GM23338 (cell line): ENCODE data around the gene STIM1. TPM values are rescaled to one million over a fixed set of nuclear protein-coding genes. Genes with fewer than 3 reads are reported as not detected.

Experiments
- ATAC-seq: fragments of 200-7000 bp; cut with Tn5 transposase; 3 replicates; pipeline ENCODE4 v1.9.1; 2020
- DNase-seq: peaks from one replicate; pipeline ENCODE4 v3.0.0-alpha.2; 2015; ENCODE audit warnings: low spot score
- H2AFZ ChIP-seq: fragments of 200-600 bp; sonication (generic); 2 replicates; pipeline ENCODE4 v1.8.0; 2016; ENCODE audit warnings: antibody characterized with exemption, mild to moderate bottlenecking, moderate library complexity
- H3F3A ChIP-seq: fragments of 200-600 bp; sonication (generic); replicated peaks from 2 replicates; pipeline ENCODE4 v1.8.0; 2017; ENCODE audit warnings: antibody characterized with exemption, mixed run types, low read depth
- H3K27ac ChIP-seq: fragments of 200-600 bp; sonication (generic); 2 replicates; pipeline ENCODE4 v1.6.1; 2016; ENCODE audit warnings: low read depth
- H3K27me3 ChIP-seq: fragments of 200-600 bp; sonication (generic); 2 replicates; pipeline ENCODE4 v1.8.0; 2016; ENCODE audit warnings: mild to moderate bottlenecking, mixed run types, moderate library complexity; ENCODE audit not compliant: insufficient read depth
- H3K36me3 ChIP-seq: fragments of 200-600 bp; sonication (generic); 2 replicates; pipeline ENCODE4 v1.8.0; 2016; ENCODE audit warnings: mild to moderate bottlenecking; ENCODE audit not compliant: insufficient read depth
- H3K4me1 ChIP-seq: fragments of 200-600 bp; sonication (generic); 2 replicates; pipeline ENCODE4 v1.8.0; 2016; ENCODE audit warnings: mild to moderate bottlenecking, moderate library complexity; ENCODE audit not compliant: insufficient read depth
- H3K4me2 ChIP-seq: fragments of 200-600 bp; sonication (generic); 2 replicates; pipeline ENCODE4 v1.7.1; 2017; ENCODE audit warnings: mixed run types
- H3K4me3 ChIP-seq: fragments of 200-600 bp; sonication (generic); 2 replicates; pipeline ENCODE4 v1.6.1; 2016; ENCODE audit warnings: mixed run types
- H3K79me2 ChIP-seq: fragments of 200-600 bp; sonication (generic); replicated peaks from 2 replicates; pipeline ENCODE4 v1.8.0; 2017; ENCODE audit warnings: mild to moderate bottlenecking; ENCODE audit not compliant: insufficient read depth
- H3K9me2 ChIP-seq: fragments of 200-600 bp; sonication (generic); 2 replicates; pipeline ENCODE4 v1.8.0; 2017; ENCODE audit not compliant: insufficient read depth
- H4K20me1 ChIP-seq: fragments of 200-600 bp; sonication (generic); replicated peaks from 2 replicates; pipeline ENCODE4 v1.8.0; 2017; ENCODE audit warnings: mild to moderate bottlenecking; ENCODE audit not compliant: insufficient read depth
- H3K27ac Mint-ChIP-seq: 2 replicates; pipeline ENCODE4 v1.8.0; 2020; ENCODE audit warnings: inconsistent platforms, mild to moderate bottlenecking, moderate library complexity, mixed read lengths
- H3K27me3 Mint-ChIP-seq: 3 replicates; pipeline ENCODE4 v1.8.0; 2022; ENCODE audit warnings: low read depth, mild to moderate bottlenecking, moderate library complexity, mixed read lengths, inconsistent platforms; ENCODE audit not compliant: insufficient read depth, poor library complexity
- H3K36me3 Mint-ChIP-seq: 3 replicates; pipeline ENCODE4 v1.8.0; 2021; ENCODE audit warnings: low read depth, mild to moderate bottlenecking, inconsistent platforms, moderate library complexity, mixed read lengths
- H3K4me1 Mint-ChIP-seq: 3 replicates; pipeline ENCODE4 v1.8.0; 2020; ENCODE audit warnings: mild to moderate bottlenecking, inconsistent platforms, mixed read lengths
- H3K4me3 Mint-ChIP-seq: 3 replicates; pipeline ENCODE4 v1.8.0; 2021; ENCODE audit warnings: moderate library complexity, mild to moderate bottlenecking, inconsistent platforms, mixed read lengths
- H3K9me3 Mint-ChIP-seq: 3 replicates; pipeline ENCODE4 v1.8.0; 2020; ENCODE audit warnings: moderate library complexity, mild to moderate bottlenecking, inconsistent platforms, mixed read lengths
- CREB1 ChIP-seq: fragments of 250-450 bp; sonication (Bioruptor Pico); IDR thresholded peaks from 2 replicates; pipeline ENCODE4 v1.5.0; 2020; ENCODE audit warnings: low read depth, mild to moderate bottlenecking, moderate library complexity
- EZH2 ChIP-seq: fragments of 200-600 bp; sonication (generic); IDR thresholded peaks from one replicate; pipeline ENCODE4 v1.8.0; 2017; ENCODE audit warnings: antibody characterized with exemption, mild to moderate bottlenecking, low read depth; ENCODE audit not compliant: unreplicated experiment
- EZH2phosphoT487 ChIP-seq: fragments of 200-600 bp; sonication (generic); IDR thresholded peaks from one replicate; pipeline ENCODE4 v1.8.1; 2018; ENCODE audit warnings: antibody characterized with exemption; ENCODE audit not compliant: unreplicated experiment
- JUNB ChIP-seq: IDR thresholded peaks from one replicate; pipeline ENCODE4 v1.6.1; 2016; ENCODE audit warnings: antibody characterized with exemption; ENCODE audit not compliant: unreplicated experiment
- NANOG ChIP-seq: IDR thresholded peaks from 2 replicates; pipeline ENCODE4 v1.6.1; 2016; ENCODE audit warnings: antibody characterized with exemption, borderline replicate concordance
- POLR2AphosphoS5 ChIP-seq: IDR thresholded peaks from 2 replicates; pipeline ENCODE4 v1.6.1; 2016; ENCODE audit warnings: antibody characterized with exemption, low read depth
- STAT1 ChIP-seq: IDR thresholded peaks from one replicate; pipeline ENCODE4 v1.6.1; 2016; ENCODE audit warnings: antibody characterized with exemption; ENCODE audit not compliant: unreplicated experiment
- ZNF114 ChIP-seq: fragments of 250-450 bp; sonication (Bioruptor Pico); IDR thresholded peaks from 2 replicates; pipeline ENCODE4 v1.5.0; 2020; ENCODE audit warnings: mild to moderate bottlenecking, moderate library complexity
- ZNF331 ChIP-seq: fragments of 250-450 bp; sonication (Bioruptor Pico); IDR thresholded peaks from 2 replicates; pipeline ENCODE4 v1.5.0; 2020; ENCODE audit warnings: low read depth, mild to moderate bottlenecking, moderate library complexity
- polyA plus RNA-seq: library from polyadenylated mRNA; unstranded; fragments of >200 nt; fragmentation: Nextera tagmentation; extraction: Ambion mirVana; gene quantifications from 2 replicates; pipeline ENCODE4 v1.2.1, GENCODE V29; 2016
- total RNA-seq: library from RNA; depleted of rRNA; stranded (reverse); fragments of >200 nt; shearing (Covaris generic); gene quantifications from 2 replicates; pipeline ENCODE4 v1.2.3, GENCODE V29; 2014
- TF ChIP-seq, protein P1 (sequence below): fragments of 250-450 bp; sonication (Bioruptor Pico); IDR thresholded peaks from 2 replicates; pipeline ENCODE4 v1.5.0; 2020; ENCODE audit warnings: mild to moderate bottlenecking, moderate library complexity
- TF ChIP-seq, protein P2 (sequence below): IDR thresholded peaks from 2 replicates; pipeline ENCODE4 v1.6.1; 2016; ENCODE audit warnings: antibody characterized with exemption
- TF ChIP-seq, protein P3 (sequence below): IDR thresholded peaks from one replicate; pipeline ENCODE4 v1.6.1; 2018; ENCODE audit warnings: antibody characterized with exemption; ENCODE audit not compliant: unreplicated experiment
- TF ChIP-seq, protein P4 (sequence below), 2 experiments: fragments of 200-600 bp in 1 of 2; sonication (generic) in 1 of 2; conservative IDR thresholded peaks; 2 replicates each; pipeline versions ENCODE4 v1.5.1 to v1.6.1; 2016 to 2017; ENCODE audit warnings: antibody characterized with exemption in 2 of 2, low read depth in 2 of 2, mild to moderate bottlenecking in 2 of 2, moderate library complexity in 1 of 2

Gene STIM1
- total and polyA plus RNA-seq, 2 experiments from 2014 or later, result 3.5 to 14.0 TPM

DNA sequence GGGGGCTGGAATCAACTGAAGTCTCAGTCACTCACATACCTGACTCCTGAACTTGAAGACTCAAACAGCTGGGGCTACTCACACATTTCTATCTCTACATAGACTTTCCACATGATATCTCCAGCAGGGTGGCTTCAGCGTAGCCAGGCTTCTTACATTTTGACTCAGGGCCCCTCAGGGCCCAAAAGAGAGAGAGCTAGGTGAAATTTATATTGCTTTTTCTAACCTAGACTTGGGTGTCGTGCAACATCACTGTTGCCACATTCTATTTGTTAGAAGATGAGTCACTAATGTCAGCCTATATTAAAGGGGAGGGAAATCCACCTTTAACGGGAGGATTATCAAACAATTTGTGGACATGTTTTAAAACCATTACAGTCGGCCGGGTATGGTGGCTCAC lies 167.2 kb downstream of the STIM1 start:
- H4K20me1 ChIP-seq, result no peaks in the 10 kb centered on the region; the same call in 1 of the 2 replicates
- no peak overlapping the region for H3K4me2 ChIP-seq
- no peak overlapping the region for H3K27ac Mint-ChIP-seq
- no peak overlapping the region for H2AFZ ChIP-seq
- H3K79me2 ChIP-seq, result no peaks in the 10 kb centered on the region; the same call in 1 of the 2 replicates
- no peak for ATAC-seq
- peaks cover 2% of the 10 kb centered on the region; the same call in 1 of the 2 replicates for H3K9me2 ChIP-seq
- H3K4me3 ChIP-seq, result no peak overlapping the region
- H3K9me3 Mint-ChIP-seq, result peaks cover 13% of the 10 kb centered on the region
- H3K36me3 ChIP-seq, result no peaks in the 10 kb centered on the region
- no peak overlapping the region for H3K4me3 Mint-ChIP-seq
- H3K27me3 Mint-ChIP-seq, result no peaks in the 10 kb centered on the region
- H3K4me1 Mint-ChIP-seq, result no peaks in the 10 kb centered on the region
- no peaks in the 10 kb centered on the region for H3F3A ChIP-seq
- H3K27ac ChIP-seq, result no peak overlapping the region
- no peaks in the 10 kb centered on the region for H3K27me3 ChIP-seq
- H3K4me1 ChIP-seq, result no peaks in the 10 kb centered on the region
- TF ChIP-seq POLR2AphosphoS5, result no peak
- TF ChIP-seq ZNF331 (CRISPR knock-in tag), result no peak
- no peak for TF ChIP-seq JUNB
- TF ChIP-seq, protein P1, sequence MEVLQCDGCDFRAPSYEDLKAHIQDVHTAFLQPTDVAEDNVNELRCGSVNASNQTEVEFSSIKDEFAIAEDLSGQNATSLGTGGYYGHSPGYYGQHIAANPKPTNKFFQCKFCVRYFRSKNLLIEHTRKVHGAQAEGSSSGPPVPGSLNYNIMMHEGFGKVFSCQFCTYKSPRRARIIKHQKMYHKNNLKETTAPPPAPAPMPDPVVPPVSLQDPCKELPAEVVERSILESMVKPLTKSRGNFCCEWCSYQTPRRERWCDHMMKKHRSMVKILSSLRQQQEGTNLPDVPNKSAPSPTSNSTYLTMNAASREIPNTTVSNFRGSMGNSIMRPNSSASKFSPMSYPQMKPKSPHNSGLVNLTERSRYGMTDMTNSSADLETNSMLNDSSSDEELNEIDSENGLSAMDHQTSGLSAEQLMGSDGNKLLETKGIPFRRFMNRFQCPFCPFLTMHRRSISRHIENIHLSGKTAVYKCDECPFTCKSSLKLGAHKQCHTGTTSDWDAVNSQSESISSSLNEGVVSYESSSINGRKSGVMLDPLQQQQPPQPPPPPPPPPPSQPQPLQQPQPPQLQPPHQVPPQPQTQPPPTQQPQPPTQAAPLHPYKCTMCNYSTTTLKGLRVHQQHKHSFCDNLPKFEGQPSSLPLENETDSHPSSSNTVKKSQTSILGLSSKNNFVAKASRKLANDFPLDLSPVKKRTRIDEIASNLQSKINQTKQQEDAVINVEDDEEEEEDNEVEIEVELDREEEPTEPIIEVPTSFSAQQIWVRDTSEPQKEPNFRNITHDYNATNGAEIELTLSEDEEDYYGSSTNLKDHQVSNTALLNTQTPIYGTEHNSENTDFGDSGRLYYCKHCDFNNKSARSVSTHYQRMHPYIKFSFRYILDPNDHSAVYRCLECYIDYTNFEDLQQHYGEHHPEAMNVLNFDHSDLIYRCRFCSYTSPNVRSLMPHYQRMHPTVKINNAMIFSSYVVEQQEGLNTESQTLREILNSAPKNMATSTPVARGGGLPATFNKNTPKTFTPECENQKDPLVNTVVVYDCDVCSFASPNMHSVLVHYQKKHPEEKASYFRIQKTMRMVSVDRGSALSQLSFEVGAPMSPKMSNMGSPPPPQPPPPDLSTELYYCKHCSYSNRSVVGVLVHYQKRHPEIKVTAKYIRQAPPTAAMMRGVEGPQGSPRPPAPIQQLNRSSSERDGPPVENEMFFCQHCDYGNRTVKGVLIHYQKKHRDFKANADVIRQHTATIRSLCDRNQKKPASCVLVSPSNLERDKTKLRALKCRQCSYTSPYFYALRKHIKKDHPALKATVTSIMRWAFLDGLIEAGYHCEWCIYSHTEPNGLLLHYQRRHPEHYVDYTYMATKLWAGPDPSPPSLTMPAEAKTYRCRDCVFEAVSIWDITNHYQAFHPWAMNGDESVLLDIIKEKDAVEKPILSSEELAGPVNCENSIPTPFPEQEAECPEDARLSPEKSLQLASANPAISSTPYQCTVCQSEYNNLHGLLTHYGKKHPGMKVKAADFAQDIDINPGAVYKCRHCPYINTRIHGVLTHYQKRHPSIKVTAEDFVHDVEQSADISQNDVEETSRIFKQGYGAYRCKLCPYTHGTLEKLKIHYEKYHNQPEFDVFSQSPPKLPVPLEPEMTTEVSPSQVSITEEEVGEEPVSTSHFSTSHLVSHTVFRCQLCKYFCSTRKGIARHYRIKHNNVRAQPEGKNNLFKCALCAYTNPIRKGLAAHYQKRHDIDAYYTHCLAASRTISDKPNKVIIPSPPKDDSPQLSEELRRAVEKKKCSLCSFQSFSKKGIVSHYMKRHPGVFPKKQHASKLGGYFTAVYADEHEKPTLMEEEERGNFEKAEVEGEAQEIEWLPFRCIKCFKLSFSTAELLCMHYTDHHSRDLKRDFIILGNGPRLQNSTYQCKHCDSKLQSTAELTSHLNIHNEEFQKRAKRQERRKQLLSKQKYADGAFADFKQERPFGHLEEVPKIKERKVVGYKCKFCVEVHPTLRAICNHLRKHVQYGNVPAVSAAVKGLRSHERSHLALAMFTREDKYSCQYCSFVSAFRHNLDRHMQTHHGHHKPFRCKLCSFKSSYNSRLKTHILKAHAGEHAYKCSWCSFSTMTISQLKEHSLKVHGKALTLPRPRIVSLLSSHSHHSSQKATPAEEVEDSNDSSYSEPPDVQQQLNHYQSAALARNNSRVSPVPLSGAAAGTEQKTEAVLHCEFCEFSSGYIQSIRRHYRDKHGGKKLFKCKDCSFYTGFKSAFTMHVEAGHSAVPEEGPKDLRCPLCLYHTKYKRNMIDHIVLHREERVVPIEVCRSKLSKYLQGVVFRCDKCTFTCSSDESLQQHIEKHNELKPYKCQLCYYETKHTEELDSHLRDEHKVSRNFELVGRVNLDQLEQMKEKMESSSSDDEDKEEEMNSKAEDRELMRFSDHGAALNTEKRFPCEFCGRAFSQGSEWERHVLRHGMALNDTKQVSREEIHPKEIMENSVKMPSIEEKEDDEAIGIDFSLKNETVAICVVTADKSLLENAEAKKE (CRISPR knock-in tag), result no peak
- TF ChIP-seq EZH2, result no peak
- TF ChIP-seq, protein P2, sequence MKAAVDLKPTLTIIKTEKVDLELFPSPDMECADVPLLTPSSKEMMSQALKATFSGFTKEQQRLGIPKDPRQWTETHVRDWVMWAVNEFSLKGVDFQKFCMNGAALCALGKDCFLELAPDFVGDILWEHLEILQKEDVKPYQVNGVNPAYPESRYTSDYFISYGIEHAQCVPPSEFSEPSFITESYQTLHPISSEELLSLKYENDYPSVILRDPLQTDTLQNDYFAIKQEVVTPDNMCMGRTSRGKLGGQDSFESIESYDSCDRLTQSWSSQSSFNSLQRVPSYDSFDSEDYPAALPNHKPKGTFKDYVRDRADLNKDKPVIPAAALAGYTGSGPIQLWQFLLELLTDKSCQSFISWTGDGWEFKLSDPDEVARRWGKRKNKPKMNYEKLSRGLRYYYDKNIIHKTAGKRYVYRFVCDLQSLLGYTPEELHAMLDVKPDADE, result no peak
- TF ChIP-seq ZNF114 (CRISPR knock-in tag), result no peak
- TF ChIP-seq EZH2phosphoT487, result no peak
- no peak for TF ChIP-seq NANOG
- TF ChIP-seq STAT1, result no peak
- TF ChIP-seq, protein P3, sequence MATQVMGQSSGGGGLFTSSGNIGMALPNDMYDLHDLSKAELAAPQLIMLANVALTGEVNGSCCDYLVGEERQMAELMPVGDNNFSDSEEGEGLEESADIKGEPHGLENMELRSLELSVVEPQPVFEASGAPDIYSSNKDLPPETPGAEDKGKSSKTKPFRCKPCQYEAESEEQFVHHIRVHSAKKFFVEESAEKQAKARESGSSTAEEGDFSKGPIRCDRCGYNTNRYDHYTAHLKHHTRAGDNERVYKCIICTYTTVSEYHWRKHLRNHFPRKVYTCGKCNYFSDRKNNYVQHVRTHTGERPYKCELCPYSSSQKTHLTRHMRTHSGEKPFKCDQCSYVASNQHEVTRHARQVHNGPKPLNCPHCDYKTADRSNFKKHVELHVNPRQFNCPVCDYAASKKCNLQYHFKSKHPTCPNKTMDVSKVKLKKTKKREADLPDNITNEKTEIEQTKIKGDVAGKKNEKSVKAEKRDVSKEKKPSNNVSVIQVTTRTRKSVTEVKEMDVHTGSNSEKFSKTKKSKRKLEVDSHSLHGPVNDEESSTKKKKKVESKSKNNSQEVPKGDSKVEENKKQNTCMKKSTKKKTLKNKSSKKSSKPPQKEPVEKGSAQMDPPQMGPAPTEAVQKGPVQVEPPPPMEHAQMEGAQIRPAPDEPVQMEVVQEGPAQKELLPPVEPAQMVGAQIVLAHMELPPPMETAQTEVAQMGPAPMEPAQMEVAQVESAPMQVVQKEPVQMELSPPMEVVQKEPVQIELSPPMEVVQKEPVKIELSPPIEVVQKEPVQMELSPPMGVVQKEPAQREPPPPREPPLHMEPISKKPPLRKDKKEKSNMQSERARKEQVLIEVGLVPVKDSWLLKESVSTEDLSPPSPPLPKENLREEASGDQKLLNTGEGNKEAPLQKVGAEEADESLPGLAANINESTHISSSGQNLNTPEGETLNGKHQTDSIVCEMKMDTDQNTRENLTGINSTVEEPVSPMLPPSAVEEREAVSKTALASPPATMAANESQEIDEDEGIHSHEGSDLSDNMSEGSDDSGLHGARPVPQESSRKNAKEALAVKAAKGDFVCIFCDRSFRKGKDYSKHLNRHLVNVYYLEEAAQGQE, result no peak
- no peak for TF ChIP-seq CREB1 (CRISPR knock-in tag)
- TF ChIP-seq, protein P4, sequence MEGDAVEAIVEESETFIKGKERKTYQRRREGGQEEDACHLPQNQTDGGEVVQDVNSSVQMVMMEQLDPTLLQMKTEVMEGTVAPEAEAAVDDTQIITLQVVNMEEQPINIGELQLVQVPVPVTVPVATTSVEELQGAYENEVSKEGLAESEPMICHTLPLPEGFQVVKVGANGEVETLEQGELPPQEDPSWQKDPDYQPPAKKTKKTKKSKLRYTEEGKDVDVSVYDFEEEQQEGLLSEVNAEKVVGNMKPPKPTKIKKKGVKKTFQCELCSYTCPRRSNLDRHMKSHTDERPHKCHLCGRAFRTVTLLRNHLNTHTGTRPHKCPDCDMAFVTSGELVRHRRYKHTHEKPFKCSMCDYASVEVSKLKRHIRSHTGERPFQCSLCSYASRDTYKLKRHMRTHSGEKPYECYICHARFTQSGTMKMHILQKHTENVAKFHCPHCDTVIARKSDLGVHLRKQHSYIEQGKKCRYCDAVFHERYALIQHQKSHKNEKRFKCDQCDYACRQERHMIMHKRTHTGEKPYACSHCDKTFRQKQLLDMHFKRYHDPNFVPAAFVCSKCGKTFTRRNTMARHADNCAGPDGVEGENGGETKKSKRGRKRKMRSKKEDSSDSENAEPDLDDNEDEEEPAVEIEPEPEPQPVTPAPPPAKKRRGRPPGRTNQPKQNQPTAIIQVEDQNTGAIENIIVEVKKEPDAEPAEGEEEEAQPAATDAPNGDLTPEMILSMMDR (conservative IDR thresholded peaks at IDR 0.05; ENCODE audit: low read depth in 2 of 2), result no peak
- 0 out of 3 replicates have a peak, but pooled peaks cover 4% of the 10 kb centered on the region for H3K36me3 Mint-ChIP-seq
- DNase-seq, result no peak
